ENCODE results near the gene FAM20C. TPM values are rescaled to one million over a fixed set of nuclear protein-coding genes. Genes with fewer than 3 reads are reported as not detected.

FAM20C gene
- total RNA-seq, 1 donor from 2014 or later, result 32.9 TPM

DNA sequence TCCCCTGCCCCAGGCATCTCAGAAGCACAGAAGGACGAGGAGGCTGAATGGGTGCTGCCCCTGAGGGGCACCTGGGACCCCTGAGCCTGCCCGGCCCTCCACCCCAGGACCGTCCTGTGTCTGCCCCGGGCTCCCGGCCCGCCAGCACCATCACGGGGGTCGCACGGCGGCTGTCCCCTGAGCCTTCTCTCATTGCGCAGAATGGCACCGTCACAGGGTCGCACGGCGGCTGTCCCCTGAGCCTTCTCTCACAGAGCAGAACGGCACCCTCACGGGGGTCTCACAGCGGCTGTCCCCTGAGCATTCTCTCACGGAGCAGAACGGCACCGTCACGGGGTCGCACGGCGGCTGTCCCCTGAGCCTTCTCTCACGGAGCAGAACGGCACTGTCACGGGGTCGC lies 31.5 kb downstream of the FAM20C start:
- no peak for DNase-seq (ENCODE audit: low spot score, unreplicated experiment)
- Mint-ChIP-seq H3K4me1 (ENCODE audit: low read depth) (peaks cover 13% of the 10 kb centered on the region), H3K36me3 (ENCODE audit: insufficient read depth) (peaks cover 5% of the 10 kb centered on the region), H3K27me3 (no peaks in the 10 kb centered on the region), H3K9me3 (ENCODE audit: low read depth) (no peaks in the 10 kb centered on the region), H3K4me3 (ENCODE audit: low read depth) (no peak overlapping the region), H3K27ac (no peak overlapping the region)
- TF ChIP-seq CTCF (IDR thresholded peaks at IDR 0.05; ENCODE audit: unreplicated experiment), result no peak

GRCh38 chr7:226281-226895 lies 34.0 kb downstream of the FAM20C start:
- H3K4me1 Mint-ChIP-seq (ENCODE audit: low read depth), result no peaks in the 10 kb centered on the region
- H3K27ac Mint-ChIP-seq, result no peak overlapping the region
- no peak overlapping the region for H3K4me3 Mint-ChIP-seq (ENCODE audit: low read depth)
- H3K36me3 Mint-ChIP-seq (ENCODE audit: insufficient read depth), result peaks cover 9% of the 10 kb centered on the region
- H3K27me3 Mint-ChIP-seq, result no peaks in the 10 kb centered on the region
- no peaks in the 10 kb centered on the region for H3K9me3 Mint-ChIP-seq (ENCODE audit: low read depth)
- DNase-seq (ENCODE audit: low spot score, unreplicated experiment), result no peak
- no peak for TF ChIP-seq CTCF (IDR thresholded peaks at IDR 0.05; ENCODE audit: unreplicated experiment)

DNA sequence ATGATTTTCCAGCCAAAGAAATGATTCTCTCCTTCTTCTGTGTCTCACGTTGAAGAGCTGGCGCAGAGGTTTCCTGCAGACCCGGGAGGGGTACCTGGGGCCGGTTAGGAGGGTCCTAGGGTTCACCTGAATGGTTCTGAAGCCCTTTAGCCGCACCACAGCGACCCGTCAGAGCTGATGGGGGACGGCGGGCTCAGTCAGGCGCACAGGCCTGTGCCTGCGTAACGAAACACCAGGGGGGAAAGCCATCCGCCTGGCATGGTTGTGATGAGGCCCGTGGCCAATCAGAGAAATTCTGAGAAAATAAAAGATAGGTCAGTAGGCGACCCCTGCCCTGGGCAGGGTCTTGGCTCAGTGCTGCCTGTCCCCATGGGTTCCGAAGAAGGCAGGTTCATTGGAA lies 35.6 kb downstream of the FAM20C start:
- Mint-ChIP-seq H3K4me3 (ENCODE audit: low read depth) (no peak overlapping the region), H3K27me3 (no peaks in the 10 kb centered on the region), H3K4me1 (ENCODE audit: low read depth) (no peaks in the 10 kb centered on the region), H3K9me3 (ENCODE audit: low read depth) (no peaks in the 10 kb centered on the region), H3K36me3 (ENCODE audit: insufficient read depth) (peaks cover 5% of the 10 kb centered on the region), H3K27ac (no peak overlapping the region)
- no peak for TF ChIP-seq CTCF (IDR thresholded peaks at IDR 0.05; ENCODE audit: unreplicated experiment)
- no peak for DNase-seq (ENCODE audit: low spot score, unreplicated experiment)

DNA sequence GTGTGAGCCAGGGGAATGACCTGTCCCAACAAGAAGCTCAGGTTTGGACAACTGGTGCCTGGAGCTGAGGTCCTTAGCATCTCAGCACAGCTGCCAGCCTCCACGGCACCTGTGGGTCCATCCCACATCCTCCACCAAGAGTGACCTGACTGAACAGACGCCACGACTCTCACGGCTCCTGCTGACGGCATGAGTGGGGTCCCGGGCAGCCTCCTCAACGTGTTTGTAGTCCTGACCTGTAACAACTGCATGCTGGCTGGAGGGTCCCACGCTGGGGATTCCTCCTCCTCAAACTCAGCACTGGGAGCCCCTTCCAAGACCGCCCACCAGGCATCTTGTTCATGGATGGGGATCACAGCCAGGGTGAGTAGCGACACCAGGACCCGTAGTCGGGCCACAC lies 36.2 kb downstream of the FAM20C start:
- no peak for TF ChIP-seq CTCF (IDR thresholded peaks at IDR 0.05; ENCODE audit: unreplicated experiment)
- Mint-ChIP-seq H3K4me3 (ENCODE audit: low read depth) (no peak overlapping the region), H3K4me1 (ENCODE audit: low read depth) (no peaks in the 10 kb centered on the region), H3K27ac (no peak overlapping the region), H3K36me3 (ENCODE audit: insufficient read depth) (peaks cover 6% of the 10 kb centered on the region), H3K9me3 (ENCODE audit: low read depth) (no peaks in the 10 kb centered on the region), H3K27me3 (no peaks in the 10 kb centered on the region)
- DNase-seq (ENCODE audit: low spot score, unreplicated experiment), result no peak

GRCh38 chr7:229184-229964 lies 37.0 kb downstream of the FAM20C start:
- H3K4me3 Mint-ChIP-seq (ENCODE audit: low read depth), result no peak overlapping the region

More at GRCh38 chr7:229184-229964, 37.0 kb downstream of the FAM20C start:
- TF ChIP-seq CTCF (IDR thresholded peaks at IDR 0.05; ENCODE audit: unreplicated experiment), result no peak
- Mint-ChIP-seq H3K4me1 (ENCODE audit: low read depth) (no peaks in the 10 kb centered on the region), H3K9me3 (ENCODE audit: low read depth) (no peaks in the 10 kb centered on the region), H3K27me3 (no peaks in the 10 kb centered on the region), H3K27ac (no peak overlapping the region), H3K36me3 (ENCODE audit: insufficient read depth) (peaks cover 6% of the 10 kb centered on the region)
- no peak for DNase-seq (ENCODE audit: low spot score, unreplicated experiment)

All from progenitor cell of endocrine pancreas (in vitro differentiated cells).